HL-60 (cell line): ENCODE measurements around the gene REPS2.

ENCODE experiments used
- GABPA ChIP-seq: IDR thresholded peaks from 2 replicates; pipeline ENCODE4 v1.6.1; 2012; ENCODE audit warnings: low read depth
- POLR2AphosphoS5 ChIP-seq: IDR thresholded peaks from 2 replicates; pipeline ENCODE4 v1.6.1; 2012; ENCODE audit warnings: low read depth
- TF ChIP-seq, protein P1 (sequence below): IDR thresholded peaks from one replicate; pipeline ENCODE4 v1.5.1; 2011; ENCODE audit warnings: low read length, control low read depth, inconsistent platforms; ENCODE audit not compliant: insufficient read depth
- TF ChIP-seq, protein P2 (sequence below): IDR thresholded peaks from 2 replicates; pipeline ENCODE4 v1.6.1; 2012; ENCODE audit warnings: low read depth; ENCODE audit not compliant: insufficient replicate concordance

DNA sequence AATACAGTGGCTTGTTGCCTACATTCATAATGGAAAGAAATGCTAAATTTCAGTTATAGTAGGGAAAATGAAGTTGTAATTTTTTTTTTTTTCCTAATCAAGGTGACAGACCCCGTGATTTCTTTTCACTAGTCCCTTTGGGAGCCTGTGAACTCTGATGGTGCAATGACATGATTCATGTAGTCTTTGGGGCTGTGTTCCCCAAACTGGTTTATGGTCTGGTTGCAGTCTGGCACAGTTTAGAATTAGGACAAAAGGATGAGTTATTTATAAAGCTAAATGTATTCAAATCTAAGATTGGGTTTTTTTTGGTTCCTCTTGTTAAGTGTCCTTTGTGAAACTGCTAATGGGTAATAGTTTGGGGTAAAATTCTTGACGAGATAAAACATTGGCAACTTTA is 66.0 kb downstream of the REPS2 start:
- TF ChIP-seq, protein P1, sequence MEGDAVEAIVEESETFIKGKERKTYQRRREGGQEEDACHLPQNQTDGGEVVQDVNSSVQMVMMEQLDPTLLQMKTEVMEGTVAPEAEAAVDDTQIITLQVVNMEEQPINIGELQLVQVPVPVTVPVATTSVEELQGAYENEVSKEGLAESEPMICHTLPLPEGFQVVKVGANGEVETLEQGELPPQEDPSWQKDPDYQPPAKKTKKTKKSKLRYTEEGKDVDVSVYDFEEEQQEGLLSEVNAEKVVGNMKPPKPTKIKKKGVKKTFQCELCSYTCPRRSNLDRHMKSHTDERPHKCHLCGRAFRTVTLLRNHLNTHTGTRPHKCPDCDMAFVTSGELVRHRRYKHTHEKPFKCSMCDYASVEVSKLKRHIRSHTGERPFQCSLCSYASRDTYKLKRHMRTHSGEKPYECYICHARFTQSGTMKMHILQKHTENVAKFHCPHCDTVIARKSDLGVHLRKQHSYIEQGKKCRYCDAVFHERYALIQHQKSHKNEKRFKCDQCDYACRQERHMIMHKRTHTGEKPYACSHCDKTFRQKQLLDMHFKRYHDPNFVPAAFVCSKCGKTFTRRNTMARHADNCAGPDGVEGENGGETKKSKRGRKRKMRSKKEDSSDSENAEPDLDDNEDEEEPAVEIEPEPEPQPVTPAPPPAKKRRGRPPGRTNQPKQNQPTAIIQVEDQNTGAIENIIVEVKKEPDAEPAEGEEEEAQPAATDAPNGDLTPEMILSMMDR, result no peak
- TF ChIP-seq, protein P2, sequence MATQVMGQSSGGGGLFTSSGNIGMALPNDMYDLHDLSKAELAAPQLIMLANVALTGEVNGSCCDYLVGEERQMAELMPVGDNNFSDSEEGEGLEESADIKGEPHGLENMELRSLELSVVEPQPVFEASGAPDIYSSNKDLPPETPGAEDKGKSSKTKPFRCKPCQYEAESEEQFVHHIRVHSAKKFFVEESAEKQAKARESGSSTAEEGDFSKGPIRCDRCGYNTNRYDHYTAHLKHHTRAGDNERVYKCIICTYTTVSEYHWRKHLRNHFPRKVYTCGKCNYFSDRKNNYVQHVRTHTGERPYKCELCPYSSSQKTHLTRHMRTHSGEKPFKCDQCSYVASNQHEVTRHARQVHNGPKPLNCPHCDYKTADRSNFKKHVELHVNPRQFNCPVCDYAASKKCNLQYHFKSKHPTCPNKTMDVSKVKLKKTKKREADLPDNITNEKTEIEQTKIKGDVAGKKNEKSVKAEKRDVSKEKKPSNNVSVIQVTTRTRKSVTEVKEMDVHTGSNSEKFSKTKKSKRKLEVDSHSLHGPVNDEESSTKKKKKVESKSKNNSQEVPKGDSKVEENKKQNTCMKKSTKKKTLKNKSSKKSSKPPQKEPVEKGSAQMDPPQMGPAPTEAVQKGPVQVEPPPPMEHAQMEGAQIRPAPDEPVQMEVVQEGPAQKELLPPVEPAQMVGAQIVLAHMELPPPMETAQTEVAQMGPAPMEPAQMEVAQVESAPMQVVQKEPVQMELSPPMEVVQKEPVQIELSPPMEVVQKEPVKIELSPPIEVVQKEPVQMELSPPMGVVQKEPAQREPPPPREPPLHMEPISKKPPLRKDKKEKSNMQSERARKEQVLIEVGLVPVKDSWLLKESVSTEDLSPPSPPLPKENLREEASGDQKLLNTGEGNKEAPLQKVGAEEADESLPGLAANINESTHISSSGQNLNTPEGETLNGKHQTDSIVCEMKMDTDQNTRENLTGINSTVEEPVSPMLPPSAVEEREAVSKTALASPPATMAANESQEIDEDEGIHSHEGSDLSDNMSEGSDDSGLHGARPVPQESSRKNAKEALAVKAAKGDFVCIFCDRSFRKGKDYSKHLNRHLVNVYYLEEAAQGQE, result no peak
- TF ChIP-seq GABPA, result no peak
- no peak for TF ChIP-seq POLR2AphosphoS5
